Activated CD4-positive, alpha-beta T cell treated with anti-CD3 and anti-CD28 coated beads, Interleukin-2, amount 10 ng/mL, durations not matched to agents 7 days and 5 days (primary cell): Measurements from ENCODE around the gene KIF4A. TPM values are rescaled to one million over a fixed set of nuclear protein-coding genes. Genes with fewer than 3 reads are reported as not detected.
A peak's percentile ranks its signal among the peaks of the same experiment; 100 is the strongest.
"Not testable (repeated sequence)": the region's sequence is repeated elsewhere in the genome, so short reads cannot be mapped to it uniquely, and the experiment has no call there.

ENCODE experiments used
- CTCF ChIA-PET: fragments of 350-600 bp; sonication (Branson Sonifier 250); formaldehyde crosslinking; loops from one replicate; lab custom pipeline; 2021; ENCODE audit warnings: antibody characterized with exemption; lab: Charles Lee
- POLR2A ChIA-PET: fragments of 350-600 bp; sonication (Branson Sonifier 250); formaldehyde crosslinking; loops from one replicate; lab custom pipeline; 2021; ENCODE audit warnings: antibody characterized with exemption; lab: Charles Lee
- DNase-seq: peaks from one replicate; pipeline ENCODE4 v3.0.0-alpha.2; 2020
- H3K27ac Mint-ChIP-seq: one replicate; pipeline ENCODE4 v1.8.0; 2021; ENCODE audit warnings: mild to moderate bottlenecking, moderate library complexity, mixed read lengths
- H3K27me3 Mint-ChIP-seq: one replicate; pipeline ENCODE4 v1.8.0; 2021; ENCODE audit warnings: mixed read lengths
- H3K36me3 Mint-ChIP-seq: one replicate; pipeline ENCODE4 v1.8.0; 2021; ENCODE audit warnings: low read depth, mixed read lengths
- H3K4me1 Mint-ChIP-seq: one replicate; pipeline ENCODE4 v1.8.0; 2021; ENCODE audit warnings: mixed read lengths
- H3K4me3 Mint-ChIP-seq: one replicate; pipeline ENCODE4 v1.8.0; 2021; ENCODE audit warnings: mild to moderate bottlenecking, moderate library complexity, mixed read lengths
- H3K9me3 Mint-ChIP-seq: one replicate; pipeline ENCODE4 v1.8.0; 2021; ENCODE audit warnings: mixed read lengths
- total RNA-seq, 2 experiments: library from RNA; stranded (reverse); gene quantifications; one replicate each; pipeline ENCODE4 v1.2.3, GENCODE V29; 2021

Gene KIF4A
- total RNA-seq, 2 experiments from 2014 or later: 40.5 to 41.5 TPM

GRCh38 chrX:70353514-70353913, 63.6 kb downstream of the KIF4A start:
- no peak overlapping the region for H3K4me3 Mint-ChIP-seq
- H3K4me1 Mint-ChIP-seq: no peaks in the 10 kb centered on the region
- H3K36me3 Mint-ChIP-seq: peaks cover 37% of the 10 kb centered on the region
- CTCF ChIA-PET: no interaction called here
- peaks cover 2% of the 10 kb centered on the region for H3K9me3 Mint-ChIP-seq
- H3K27me3 Mint-ChIP-seq: no peaks in the 10 kb centered on the region
- no peak overlapping the region for H3K27ac Mint-ChIP-seq
- no peak for DNase-seq
- POLR2A ChIA-PET: no interaction called here

DNA sequence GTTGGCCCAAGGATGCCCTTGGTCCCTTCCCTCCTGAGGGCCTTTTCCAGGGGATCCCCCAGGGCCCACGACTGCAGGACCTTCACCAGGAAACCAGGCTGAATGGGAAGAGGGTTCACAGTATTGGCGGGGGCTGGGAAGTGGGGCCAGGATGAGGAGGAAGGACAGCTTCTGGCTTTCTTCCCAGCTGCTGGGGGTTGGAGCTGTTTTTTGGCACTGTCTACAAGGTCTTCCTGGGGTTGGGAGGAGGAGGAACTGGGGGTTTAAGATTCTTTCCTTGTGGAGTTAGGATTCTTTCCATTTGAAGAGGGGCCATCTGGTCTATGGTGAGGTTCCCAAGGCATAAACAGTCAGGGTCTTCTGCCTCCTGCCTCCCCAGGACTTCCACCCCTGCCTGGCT, 64.8 kb downstream of the KIF4A start:
- Mint-ChIP-seq H3K27me3 (no peaks in the 10 kb centered on the region), H3K4me1 (no peaks in the 10 kb centered on the region), H3K36me3 (peaks cover 40% of the 10 kb centered on the region), H3K9me3 (peaks cover 2% of the 10 kb centered on the region), H3K4me3 (no peak overlapping the region), H3K27ac (no peak overlapping the region)
- ChIA-PET CTCF (no interaction called here), POLR2A (no interaction called here)
- no peak for DNase-seq

DNA sequence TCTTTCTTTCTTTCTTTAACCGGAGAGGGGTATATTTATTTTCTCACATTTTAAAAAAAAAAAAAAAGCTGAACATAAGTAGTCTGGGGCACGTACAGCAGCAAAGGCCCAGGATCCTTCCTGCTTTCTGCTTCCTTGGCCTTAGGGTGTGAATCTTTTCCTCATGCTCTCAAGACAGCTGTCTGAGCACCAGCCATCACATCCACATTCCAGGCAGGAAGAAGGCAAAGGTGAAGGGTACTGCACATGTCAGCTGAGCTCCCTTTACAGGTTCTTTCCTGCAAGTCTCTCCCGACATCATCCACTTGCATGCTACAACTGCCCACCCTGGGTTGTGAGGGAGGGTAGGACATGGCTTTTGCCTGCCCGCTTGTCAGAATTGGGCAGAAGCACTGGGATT, 69.6 kb downstream of the KIF4A start:
- H3K27ac Mint-ChIP-seq: no peak overlapping the region
- H3K27me3 Mint-ChIP-seq: no peaks in the 10 kb centered on the region
- H3K36me3 Mint-ChIP-seq: peaks cover 30% of the 10 kb centered on the region
- POLR2A ChIA-PET: no interaction called here
- CTCF ChIA-PET: no interaction called here
- H3K4me1 Mint-ChIP-seq: no peaks in the 10 kb centered on the region
- no peak for DNase-seq
- H3K9me3 Mint-ChIP-seq: no peaks in the 10 kb centered on the region
- H3K4me3 Mint-ChIP-seq: no peak overlapping the region

GRCh38 chrX:70360366-70360765, 70.5 kb downstream of the KIF4A start:
- Mint-ChIP-seq H3K4me3 (no peak overlapping the region), H3K9me3 (no peaks in the 10 kb centered on the region), H3K4me1 (no peaks in the 10 kb centered on the region), H3K36me3 (peaks cover 33% of the 10 kb centered on the region), H3K27me3 (no peaks in the 10 kb centered on the region), H3K27ac (no peak overlapping the region)
- CTCF ChIA-PET: no interaction called here
- POLR2A ChIA-PET: no interaction called here
- no peak for DNase-seq

GRCh38 chrX:70368731-70369130, 78.8 kb downstream of the KIF4A start:
- DNase-seq, H3K9me3 Mint-ChIP-seq, H3K4me1 Mint-ChIP-seq, H3K27ac Mint-ChIP-seq, POLR2A ChIA-PET, H3K27me3 Mint-ChIP-seq, H3K4me3 Mint-ChIP-seq, CTCF ChIA-PET: not testable (repeated sequence)
- peaks cover 42% of the 10 kb centered on the region for H3K36me3 Mint-ChIP-seq

- no peak overlapping the region for H3K4me3 Mint-ChIP-seq
- no peaks in the 10 kb centered on the region for H3K9me3 Mint-ChIP-seq
- peaks cover 61% of the 10 kb centered on the region for H3K36me3 Mint-ChIP-seq
- CTCF ChIA-PET: interaction anchor here (1.2 kb wide), 1 partner anchor 10 kb away, joined by 4 read pairs; no protein-coding TSS in a partner anchor
- peaks cover 16% of the 10 kb centered on the region for H3K4me1 Mint-ChIP-seq
- DNase-seq: no peak
- H3K27me3 Mint-ChIP-seq: no peaks in the 10 kb centered on the region
- H3K27ac Mint-ChIP-seq: no peak overlapping the region
- POLR2A ChIA-PET: no interaction called here
Measured at GRCh38 chrX:70386235-70386634, 96.3 kb downstream of the KIF4A start.

GRCh38 chrX:70398899-70399298, 109.0 kb downstream of the KIF4A start:
- Mint-ChIP-seq H3K4me1 (peaks cover 9% of the 10 kb centered on the region), H3K36me3 (peaks cover 36% of the 10 kb centered on the region), H3K27ac (peak overlapping the region; percentile 89), H3K27me3 (no peaks in the 10 kb centered on the region), H3K9me3 (no peaks in the 10 kb centered on the region), H3K4me3 (no peak overlapping the region)
- ChIA-PET CTCF (interaction anchor here (0.9 kb wide), 1 partner anchor 18 kb away, joined by 3 read pairs; no protein-coding TSS in a partner anchor), POLR2A (no interaction called here)
- DNase-seq: peak; percentile 7

DNA sequence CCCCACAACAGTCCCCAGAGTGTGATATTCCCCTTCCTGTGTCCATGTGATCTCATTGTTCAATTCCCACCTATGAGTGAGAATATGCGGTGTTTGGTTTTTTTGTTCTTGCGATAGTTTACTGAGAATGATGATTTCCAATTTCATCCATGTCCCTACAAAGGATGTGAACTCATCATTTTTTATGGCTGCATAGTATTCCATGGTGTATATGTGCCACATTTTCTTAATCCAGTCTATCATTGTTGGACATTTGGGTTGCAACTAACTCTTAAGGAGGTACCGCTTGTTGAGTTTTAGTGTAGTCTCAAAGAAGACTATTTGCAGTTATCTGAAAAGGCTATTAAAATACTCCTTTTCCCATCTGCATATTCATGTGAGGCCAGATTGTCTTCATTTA, 110.3 kb downstream of the KIF4A start:
- POLR2A ChIA-PET, H3K4me1 Mint-ChIP-seq, DNase-seq, H3K4me3 Mint-ChIP-seq, H3K27me3 Mint-ChIP-seq, H3K9me3 Mint-ChIP-seq, H3K27ac Mint-ChIP-seq, CTCF ChIA-PET: not testable (repeated sequence)
- peaks cover 41% of the 10 kb centered on the region for H3K36me3 Mint-ChIP-seq

DNA sequence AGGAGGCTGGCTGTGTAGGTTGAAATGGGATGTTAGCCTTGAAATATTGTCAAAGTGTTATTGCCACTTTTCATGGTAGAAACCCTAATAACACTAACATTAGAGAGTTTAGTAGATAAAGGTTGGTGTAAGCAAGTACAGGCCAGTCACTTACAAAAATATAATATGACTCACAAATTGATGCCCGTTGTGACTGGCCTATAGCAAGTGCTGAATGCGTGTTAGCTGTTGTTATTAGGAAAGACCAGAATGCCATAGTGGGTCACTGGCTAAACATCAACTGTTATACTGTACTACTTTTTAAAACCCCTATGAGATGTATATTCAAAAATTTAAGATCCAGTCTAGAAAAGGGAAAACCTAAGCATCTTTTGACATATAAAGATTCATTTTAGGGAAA, 112.8 kb downstream of the KIF4A start:
- no peaks in the 10 kb centered on the region for H3K9me3 Mint-ChIP-seq
- H3K27ac Mint-ChIP-seq: no peak overlapping the region
- no peaks in the 10 kb centered on the region for H3K27me3 Mint-ChIP-seq
- ChIA-PET CTCF (interaction anchor here (1.0 kb wide), 1 partner anchor 10 kb away, joined by 4 read pairs; no protein-coding TSS in a partner anchor), POLR2A (no interaction called here)
- no peak for DNase-seq
- peaks cover 8% of the 10 kb centered on the region for H3K4me1 Mint-ChIP-seq
- no peak overlapping the region for H3K4me3 Mint-ChIP-seq
- peaks cover 33% of the 10 kb centered on the region for H3K36me3 Mint-ChIP-seq

- Mint-ChIP-seq H3K27ac (no peak overlapping the region), H3K4me3 (no peak overlapping the region), H3K9me3 (no peaks in the 10 kb centered on the region), H3K27me3 (no peaks in the 10 kb centered on the region), H3K4me1 (no peaks in the 10 kb centered on the region), H3K36me3 (peaks cover 41% of the 10 kb centered on the region)
- ChIA-PET CTCF (interaction anchor here (1.3 to 1.6 kb wide), 2 partner anchors 16 to 25 kb away, joined by 4 read pairs; no protein-coding TSS in a partner anchor), POLR2A (no interaction called here)
- no peak for DNase-seq
Measured at GRCh38 chrX:70405003-70405402, 115.1 kb downstream of the KIF4A start.

GRCh38 chrX:70410921-70411320, 121.0 kb downstream of the KIF4A start:
- no peak overlapping the region for H3K27ac Mint-ChIP-seq
- DNase-seq: no peak
- CTCF ChIA-PET: no interaction called here
- no peaks in the 10 kb centered on the region for H3K27me3 Mint-ChIP-seq
- H3K9me3 Mint-ChIP-seq: no peaks in the 10 kb centered on the region
- POLR2A ChIA-PET: no interaction called here
- H3K36me3 Mint-ChIP-seq: peaks cover 19% of the 10 kb centered on the region
- H3K4me3 Mint-ChIP-seq: no peak overlapping the region
- H3K4me1 Mint-ChIP-seq: no peaks in the 10 kb centered on the region

- Mint-ChIP-seq H3K36me3 (peaks cover 16% of the 10 kb centered on the region), H3K27me3 (no peaks in the 10 kb centered on the region), H3K4me3 (no peak overlapping the region), H3K9me3 (no peaks in the 10 kb centered on the region), H3K27ac (no peak overlapping the region), H3K4me1 (no peaks in the 10 kb centered on the region)
- CTCF ChIA-PET: no interaction called here
- DNase-seq: no peak
- POLR2A ChIA-PET: interaction anchor here (0.6 kb wide), 1 partner anchor 122 kb away, joined by 3 read pairs; the partner anchor contains the start of genes KIF4A and PDZD11
Measured at GRCh38 chrX:70411475-70411874, 121.6 kb downstream of the KIF4A start.

- DNase-seq: no peak
- POLR2A ChIA-PET: no interaction called here
- CTCF ChIA-PET: interaction anchor here (0.6 to 0.9 kb wide), 2 partner anchors 16 to 760 kb away, joined by 3 to 4 read pairs; no protein-coding TSS in a partner anchor
Measured at GRCh38 chrX:70421618-70422017, 131.7 kb downstream of the KIF4A start.

DNA sequence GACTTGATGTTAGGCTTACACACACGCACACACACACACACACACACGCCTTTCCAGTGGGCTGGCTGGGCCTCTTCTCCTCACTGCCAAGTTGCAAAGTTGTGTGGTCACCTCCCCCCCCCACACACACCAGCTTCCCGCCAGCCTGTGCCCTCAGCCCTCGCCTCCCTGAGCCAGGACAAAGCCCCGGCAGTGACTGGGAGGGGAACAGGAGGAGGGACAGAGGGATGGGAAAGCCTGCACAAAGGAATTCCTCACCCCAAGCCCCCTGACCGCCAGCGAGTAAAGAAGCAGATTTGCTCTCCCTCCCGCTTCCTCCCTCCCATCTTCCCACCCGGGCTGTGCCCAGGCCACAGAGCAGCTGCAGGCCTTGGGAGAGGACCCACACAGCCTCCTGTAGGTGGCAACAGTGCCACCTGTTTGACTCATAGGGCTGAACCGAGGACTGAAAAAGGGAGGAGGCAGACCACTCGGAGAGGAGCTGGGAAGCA, 133.0 kb downstream of the KIF4A start, which contains the start of gene GDPD2:
Gene GDPD2 (plus strand): TSS at position 464 of the 491 bp plus-strand sequence. CDS start 1,671 bp downstream, outside the sequence.
- ChIA-PET POLR2A (no interaction called here), CTCF (interaction anchor here (1.4 to 5.1 kb wide), 2 partner anchors 11 to 15 kb away, joined by 3 to 28 read pairs; no protein-coding TSS in a partner anchor)
- DNase-seq: no peak
- Mint-ChIP-seq H3K4me1 (no peaks in the 10 kb centered on the region), H3K9me3 (no peaks in the 10 kb centered on the region), H3K4me3 (no peak within 1 kb of the TSS), H3K27ac (no peak within 1 kb of the TSS), H3K27me3 (no peaks in the 10 kb centered on the region), H3K36me3 (peaks cover 10% of the 10 kb centered on the region)

More at GRCh38 chrX:70421618-70422017, 131.7 kb downstream of the KIF4A start:
- Mint-ChIP-seq H3K4me3 (no peak overlapping the region), H3K9me3 (no peaks in the 10 kb centered on the region), H3K27me3 (no peaks in the 10 kb centered on the region), H3K4me1 (no peaks in the 10 kb centered on the region), H3K27ac (no peak overlapping the region), H3K36me3 (peaks cover 11% of the 10 kb centered on the region)
